Vagina (tissue), 2 donors: ENCODE data around the gene NDUFAF5. TPM values are rescaled to one million over a fixed set of nuclear protein-coding genes. Genes with fewer than 3 reads are reported as not detected.
A peak's percentile ranks its signal among the peaks of the same experiment; 100 is the strongest.

ENCODE experiments used
- DNase-seq, 2 donors: peaks; one replicate each; pipeline ENCODE4 v3.0.0-alpha.2; 2017; ENCODE audit errors: extremely low spot score in 2 of 2
- H3K27ac ChIP-seq: fragments of 200-600 bp; sonication (generic); one replicate; pipeline ENCODE4 v1.5.1; 2019
- H3K27me3 ChIP-seq: fragments of 200-600 bp; sonication (generic); one replicate; pipeline ENCODE4 v1.5.1; 2019
- H3K36me3 ChIP-seq, 2 donors: fragments of 200-600 bp; sonication (generic); one replicate each; pipeline ENCODE4 v1.5.1; 2017 to 2019
- H3K4me1 ChIP-seq: fragments of 200-600 bp; sonication (generic); one replicate; pipeline ENCODE4 v1.5.1; 2019
- H3K4me3 ChIP-seq, 2 donors: fragments of 200-600 bp; sonication (generic); 1 replicate in 1 of 2; 2 replicates in 1 of 2; pipeline ENCODE4 v1.5.1; 2016 to 2019
- H3K9me3 ChIP-seq: fragments of 200-600 bp; sonication (generic); one replicate; pipeline ENCODE4 v1.5.1; 2019
- CTCF ChIP-seq, 3 experiments: fragments of 450-650 bp in 2 of 3; fragments of 200-600 bp in 1 of 3; sonication (generic) in 1 of 3; IDR thresholded peaks; one replicate each; pipeline ENCODE4 v1.5.1; 2017 to 2019; ENCODE audit warnings: antibody characterized with exemption in 3 of 3, mild to moderate bottlenecking in 2 of 3, moderate library complexity in 2 of 3
- POLR2A ChIP-seq, 2 donors: fragments of 450-650 bp; IDR thresholded peaks; one replicate each; pipeline ENCODE4 v1.6.1; 2017; ENCODE audit warnings: antibody characterized with exemption in 2 of 2, mild to moderate bottlenecking in 2 of 2, moderate library complexity in 2 of 2
- POLR2AphosphoS5 ChIP-seq, 2 donors: sonication (generic); formaldehyde crosslinking; IDR thresholded peaks; one replicate each; pipeline ENCODE4 v1.9.0; 2017; ENCODE audit warnings: antibody characterized with exemption in 2 of 2, mild to moderate bottlenecking in 2 of 2, low read depth in 1 of 2; ENCODE audit not compliant: insufficient read depth in 1 of 2
- intact Hi-C: fragments of 100-400 bp; cut with DNase I; formaldehyde crosslinking; loops from one replicate; pipeline ENCODE4 v1.15.1; 2023
- total RNA-seq: library from RNA; depleted of rRNA; stranded (reverse); fragments of >200 nt; gene quantifications from one replicate; pipeline ENCODE4 v1.2.3, GENCODE V29; 2016

The NDUFAF5 gene
- total RNA-seq, 1 donor from 2014 or later, result 11.3 TPM

- intact Hi-C loops, result no loop called here
- Histone ChIP-seq H3K36me3 (no peaks in the 10 kb centered on the region), H3K4me3 (no peak overlapping the region), H3K4me1 (no peaks in the 10 kb centered on the region), H3K27ac (no peak overlapping the region), H3K27me3 (no peaks in the 10 kb centered on the region), H3K9me3 (no peaks in the 10 kb centered on the region)
- TF ChIP-seq CTCF (IDR thresholded peaks at IDR 0.05) (no peak), POLR2A (IDR thresholded peaks at IDR 0.05) (no peak), POLR2AphosphoS5 (IDR thresholded peaks at IDR 0.05; ENCODE audit: insufficient read depth in 1 of 2, low read depth in 1 of 2) (no peak)
- DNase-seq, result no peak
Measured at GRCh38 chr20:13841206-13841605, 56.4 kb downstream of the NDUFAF5 start.

GRCh38 chr20:13844296-13844695 is 59.5 kb downstream of the NDUFAF5 start:
- no peaks in the 10 kb centered on the region for H3K36me3 ChIP-seq
- no peaks in the 10 kb centered on the region for H3K4me1 ChIP-seq
- no peaks in the 10 kb centered on the region for H3K9me3 ChIP-seq
- no peak overlapping the region for H3K4me3 ChIP-seq
- DNase-seq, result no peak
- TF ChIP-seq POLR2A (IDR thresholded peaks at IDR 0.05) (no peak), CTCF (IDR thresholded peaks at IDR 0.05) (no peak), POLR2AphosphoS5 (IDR thresholded peaks at IDR 0.05; ENCODE audit: insufficient read depth in 1 of 2, low read depth in 1 of 2) (no peak)
- intact Hi-C loops, result no loop called here
- H3K27ac ChIP-seq, result no peak overlapping the region
- H3K27me3 ChIP-seq, result no peaks in the 10 kb centered on the region

- intact Hi-C loops, result loop anchor here (5.0 kb wide), 1 partner anchor 1074 kb away; no protein-coding TSS in a partner anchor
- H3K27ac ChIP-seq, result peak overlapping the region; percentile 74
- no peaks in the 10 kb centered on the region for H3K9me3 ChIP-seq
- H3K4me1 ChIP-seq, result peaks cover 6% of the 10 kb centered on the region
- TF ChIP-seq POLR2A (IDR thresholded peaks at IDR 0.05) (no peak), CTCF (IDR thresholded peaks at IDR 0.05) (no peak), POLR2AphosphoS5 (IDR thresholded peaks at IDR 0.05; ENCODE audit: insufficient read depth in 1 of 2, low read depth in 1 of 2) (no peak)
- no peak for DNase-seq
- no peak overlapping the region for H3K4me3 ChIP-seq
- no peaks in the 10 kb centered on the region for H3K36me3 ChIP-seq
- H3K27me3 ChIP-seq, result no peaks in the 10 kb centered on the region
Measured at GRCh38 chr20:13851279-13851678, 66.5 kb downstream of the NDUFAF5 start.

- no peak for DNase-seq
- Histone ChIP-seq H3K9me3 (no peaks in the 10 kb centered on the region), H3K27ac (peak overlapping the region; percentile 74), H3K36me3 (no peaks in the 10 kb centered on the region), H3K4me3 (no peak overlapping the region), H3K4me1 (peaks cover 11% of the 10 kb centered on the region), H3K27me3 (no peaks in the 10 kb centered on the region)
- TF ChIP-seq POLR2A (IDR thresholded peaks at IDR 0.05), result no peak
- TF ChIP-seq POLR2AphosphoS5 (IDR thresholded peaks at IDR 0.05; ENCODE audit: insufficient read depth in 1 of 2, low read depth in 1 of 2), result no peak
- TF ChIP-seq CTCF (IDR thresholded peaks at IDR 0.05), result no peak
- intact Hi-C loops, result loop anchor here (5.0 kb wide), 1 partner anchor 1075 kb away; no protein-coding TSS in a partner anchor
Measured at GRCh38 chr20:13852306-13852705, 67.5 kb downstream of the NDUFAF5 start.

GRCh38 chr20:13855613-13856012 is 70.8 kb downstream of the NDUFAF5 start:
- peaks cover 26% of the 10 kb centered on the region for H3K4me1 ChIP-seq
- H3K36me3 ChIP-seq, result no peaks in the 10 kb centered on the region
- no peak overlapping the region for H3K27ac ChIP-seq
- no peaks in the 10 kb centered on the region for H3K9me3 ChIP-seq
- TF ChIP-seq POLR2A (IDR thresholded peaks at IDR 0.05) (no peak), CTCF (IDR thresholded peaks at IDR 0.05) (no peak), POLR2AphosphoS5 (IDR thresholded peaks at IDR 0.05; ENCODE audit: insufficient read depth in 1 of 2, low read depth in 1 of 2) (no peak)
- H3K27me3 ChIP-seq, result no peaks in the 10 kb centered on the region
- no peak for DNase-seq
- no peak overlapping the region for H3K4me3 ChIP-seq
- intact Hi-C loops, result no loop called here
